Vagina (tissue), 2 donors: ENCODE data around the gene DAO. TPM values are rescaled to one million over a fixed set of nuclear protein-coding genes. Genes with fewer than 3 reads are reported as not detected.

ENCODE experiments used
- DNase-seq, 2 donors: peaks; one replicate each; pipeline ENCODE4 v3.0.0-alpha.2; 2017; ENCODE audit errors: extremely low spot score in 2 of 2
- H3K27ac ChIP-seq: fragments of 200-600 bp; sonication (generic); one replicate; pipeline ENCODE4 v1.5.1; 2019
- H3K27me3 ChIP-seq: fragments of 200-600 bp; sonication (generic); one replicate; pipeline ENCODE4 v1.5.1; 2019
- H3K36me3 ChIP-seq, 2 donors: fragments of 200-600 bp; sonication (generic); one replicate each; pipeline ENCODE4 v1.5.1; 2017 to 2019
- H3K4me1 ChIP-seq: fragments of 200-600 bp; sonication (generic); one replicate; pipeline ENCODE4 v1.5.1; 2019
- H3K4me3 ChIP-seq, 2 donors: fragments of 200-600 bp; sonication (generic); 1 replicate in 1 of 2; 2 replicates in 1 of 2; pipeline ENCODE4 v1.5.1; 2016 to 2019
- H3K9me3 ChIP-seq: fragments of 200-600 bp; sonication (generic); one replicate; pipeline ENCODE4 v1.5.1; 2019
- CTCF ChIP-seq, 3 experiments: fragments of 450-650 bp in 2 of 3; fragments of 200-600 bp in 1 of 3; sonication (generic) in 1 of 3; IDR thresholded peaks; one replicate each; pipeline ENCODE4 v1.5.1; 2017 to 2019; ENCODE audit warnings: antibody characterized with exemption in 3 of 3, mild to moderate bottlenecking in 2 of 3, moderate library complexity in 2 of 3
- POLR2A ChIP-seq, 2 donors: fragments of 450-650 bp; IDR thresholded peaks; one replicate each; pipeline ENCODE4 v1.6.1; 2017; ENCODE audit warnings: antibody characterized with exemption in 2 of 2, mild to moderate bottlenecking in 2 of 2, moderate library complexity in 2 of 2
- POLR2AphosphoS5 ChIP-seq, 2 donors: sonication (generic); formaldehyde crosslinking; IDR thresholded peaks; one replicate each; pipeline ENCODE4 v1.9.0; 2017; ENCODE audit warnings: antibody characterized with exemption in 2 of 2, mild to moderate bottlenecking in 2 of 2, low read depth in 1 of 2; ENCODE audit not compliant: insufficient read depth in 1 of 2
- intact Hi-C: fragments of 100-400 bp; cut with DNase I; formaldehyde crosslinking; loops from one replicate; pipeline ENCODE4 v1.15.1; 2023
- total RNA-seq: library from RNA; depleted of rRNA; stranded (reverse); fragments of >200 nt; gene quantifications from one replicate; pipeline ENCODE4 v1.2.3, GENCODE V29; 2016

Gene DAO
- total RNA-seq, 1 donor from 2014 or later = not detected

DNA sequence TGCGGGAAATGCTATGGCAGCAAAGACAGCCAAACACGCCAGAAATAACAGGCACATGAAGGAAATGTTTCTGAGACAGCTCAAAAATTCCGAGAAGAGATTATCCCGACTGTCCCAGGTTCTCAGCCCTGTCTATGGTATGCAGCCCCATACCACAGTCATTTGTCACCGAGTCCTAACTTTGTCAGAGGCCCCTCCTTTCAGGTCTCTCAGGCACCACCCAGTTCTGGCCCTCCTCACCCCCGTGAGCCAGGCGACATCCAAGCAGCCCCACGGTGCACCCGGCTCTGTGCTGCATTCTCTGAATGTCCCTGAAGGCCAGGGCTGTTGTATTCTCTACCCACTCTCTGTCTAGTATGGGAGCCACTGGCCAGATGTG, 46.5 kb upstream of the DAO start:
- H3K4me1 ChIP-seq = peaks cover 62% of the 10 kb centered on the region
- DNase-seq = no peak

GRCh38 chr12:108833757-108834472, 46.0 kb upstream of the DAO start:
- no peak for DNase-seq
- Histone ChIP-seq H3K36me3 (no peaks in the 10 kb centered on the region), H3K4me3 (no peak overlapping the region), H3K4me1 (peaks cover 62% of the 10 kb centered on the region), H3K27ac (peak overlapping the region; percentile 73), H3K27me3 (no peaks in the 10 kb centered on the region), H3K9me3 (no peaks in the 10 kb centered on the region)
- intact Hi-C loops = no loop called here
- TF ChIP-seq POLR2AphosphoS5 (IDR thresholded peaks at IDR 0.05; ENCODE audit: insufficient read depth in 1 of 2, low read depth in 1 of 2) = no peak
- no peak for TF ChIP-seq CTCF (IDR thresholded peaks at IDR 0.05)
- TF ChIP-seq POLR2A (IDR thresholded peaks at IDR 0.05) = no peak

More for the DNA sequence above, 46.5 kb upstream of the DAO start:
- H3K9me3 ChIP-seq = no peaks in the 10 kb centered on the region
- intact Hi-C loops = no loop called here
- no peak overlapping the region for H3K4me3 ChIP-seq
- no peaks in the 10 kb centered on the region for H3K36me3 ChIP-seq
- TF ChIP-seq CTCF (IDR thresholded peaks at IDR 0.05) (no peak), POLR2A (IDR thresholded peaks at IDR 0.05) (no peak), POLR2AphosphoS5 (IDR thresholded peaks at IDR 0.05; ENCODE audit: insufficient read depth in 1 of 2, low read depth in 1 of 2) (no peak)
- H3K27ac ChIP-seq = peak overlapping the region; percentile 73
- no peaks in the 10 kb centered on the region for H3K27me3 ChIP-seq

- TF ChIP-seq POLR2AphosphoS5 (IDR thresholded peaks at IDR 0.05; ENCODE audit: insufficient read depth in 1 of 2, low read depth in 1 of 2) (no peak), CTCF (IDR thresholded peaks at IDR 0.05) (no peak), POLR2A (IDR thresholded peaks at IDR 0.05) (no peak)
- peaks cover 82% of the 10 kb centered on the region for H3K4me1 ChIP-seq
- H3K27ac ChIP-seq = peak overlapping the region; percentile 11
- H3K27me3 ChIP-seq = no peaks in the 10 kb centered on the region
- no peaks in the 10 kb centered on the region for H3K36me3 ChIP-seq
- no peak overlapping the region for H3K4me3 ChIP-seq
- intact Hi-C loops = no loop called here
- H3K9me3 ChIP-seq = no peaks in the 10 kb centered on the region
- no peak for DNase-seq
Measured at GRCh38 chr12:108835860-108836634, 43.8 kb upstream of the DAO start.

DNA sequence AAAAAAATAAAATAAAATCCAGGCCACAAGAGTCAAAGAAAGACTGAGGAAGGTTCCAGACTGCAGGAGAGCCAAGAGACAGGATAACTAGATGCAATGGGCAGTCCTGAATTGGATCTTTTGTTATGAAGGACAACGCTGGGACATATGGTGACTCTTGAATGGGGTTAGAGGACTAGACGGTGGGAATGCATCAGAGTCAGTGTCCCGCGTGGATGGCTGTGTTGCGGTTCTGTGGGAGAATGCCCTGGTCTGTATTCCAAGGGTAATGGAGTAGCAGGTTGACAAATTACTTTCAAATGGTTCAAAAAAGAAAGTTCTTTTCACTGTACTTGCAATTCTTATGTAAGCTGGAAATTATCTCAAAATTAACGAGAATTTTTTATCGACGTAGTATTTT, 42.7 kb upstream of the DAO start:
- Histone ChIP-seq H3K27ac (peak overlapping the region; percentile 92), H3K4me3 (no peak overlapping the region), H3K4me1 (peaks cover 84% of the 10 kb centered on the region), H3K27me3 (no peaks in the 10 kb centered on the region), H3K9me3 (no peaks in the 10 kb centered on the region), H3K36me3 (no peaks in the 10 kb centered on the region)
- TF ChIP-seq POLR2AphosphoS5 (IDR thresholded peaks at IDR 0.05; ENCODE audit: insufficient read depth in 1 of 2, low read depth in 1 of 2) = no peak
- TF ChIP-seq POLR2A (IDR thresholded peaks at IDR 0.05) = no peak
- TF ChIP-seq CTCF (IDR thresholded peaks at IDR 0.05) = no peak
- DNase-seq = no peak
- intact Hi-C loops = no loop called here

GRCh38 chr12:108837680-108838079, 42.2 kb upstream of the DAO start:
- H3K4me3 ChIP-seq = no peak overlapping the region
- TF ChIP-seq POLR2A (IDR thresholded peaks at IDR 0.05) (no peak), CTCF (IDR thresholded peaks at IDR 0.05) (no peak), POLR2AphosphoS5 (IDR thresholded peaks at IDR 0.05; ENCODE audit: insufficient read depth in 1 of 2, low read depth in 1 of 2) (no peak)
- H3K27me3 ChIP-seq = no peaks in the 10 kb centered on the region
- H3K36me3 ChIP-seq = no peaks in the 10 kb centered on the region
- peak overlapping the region; percentile 92 for H3K27ac ChIP-seq
- no peaks in the 10 kb centered on the region for H3K9me3 ChIP-seq
- intact Hi-C loops = no loop called here
- DNase-seq = no peak
- H3K4me1 ChIP-seq = peaks cover 84% of the 10 kb centered on the region
